Activated CD4-positive, CD25-positive, alpha-beta regulatory T cell treated with anti-CD3 and anti-CD28 coated beads, Interleukin-2, amount 50 U/mL, for 16 hours (primary cell): ENCODE measurements around the gene SLC22A14.
"Not testable (repeated sequence)": the region's sequence is repeated elsewhere in the genome, so short reads cannot be mapped to it uniquely, and the experiment has no call there.

Experiments used
- DNase-seq: peaks from one replicate; pipeline ENCODE4 v3.0.0-alpha.2; 2020; ENCODE audit warnings: low read depth, low spot score

SLC22A14 gene

DNA sequence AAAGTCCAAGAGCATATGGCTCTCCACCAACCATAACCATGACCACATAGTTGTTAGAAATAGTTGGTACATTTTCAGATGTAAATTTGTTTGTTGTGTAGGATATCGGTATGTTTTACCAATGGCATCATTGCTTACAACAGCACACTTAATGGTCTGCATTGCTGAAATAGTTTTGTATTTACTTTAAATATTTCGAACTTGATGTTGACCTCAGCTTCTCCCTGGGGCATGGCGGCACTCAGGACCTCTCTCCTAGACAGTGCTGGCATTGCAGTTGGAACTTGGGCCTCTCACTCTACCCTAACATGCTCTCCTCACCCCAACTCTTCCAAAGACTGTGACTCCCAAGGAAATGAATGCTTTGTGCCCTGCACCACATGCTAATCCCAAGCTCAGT, 11.5 kb upstream of the SLC22A14 start:
- no peak for DNase-seq

DNA sequence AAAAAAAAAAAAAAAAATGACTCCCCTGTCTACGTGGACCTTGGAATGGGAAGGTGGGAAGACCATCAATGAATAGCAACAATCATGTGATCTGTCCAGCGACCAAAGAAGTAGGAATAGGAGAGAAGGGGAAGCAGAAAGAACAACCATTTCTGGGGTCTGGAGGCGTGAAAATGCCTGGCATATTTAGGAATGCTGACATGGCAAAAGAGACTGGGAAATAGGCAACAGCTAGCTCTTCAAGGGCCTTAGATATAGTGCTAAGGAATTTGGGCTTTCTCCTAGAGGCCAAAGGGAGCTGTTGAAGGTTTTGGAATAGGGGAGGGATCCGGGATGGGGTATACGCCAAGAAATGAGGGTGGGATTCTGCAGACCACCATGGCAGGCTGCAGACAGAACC, 10.5 kb upstream of the SLC22A14 start:
- DNase-seq, result no peak

GRCh38 chr3:38274864-38275649, 7.0 kb upstream of the SLC22A14 start:
- DNase-seq, result no peak

DNA sequence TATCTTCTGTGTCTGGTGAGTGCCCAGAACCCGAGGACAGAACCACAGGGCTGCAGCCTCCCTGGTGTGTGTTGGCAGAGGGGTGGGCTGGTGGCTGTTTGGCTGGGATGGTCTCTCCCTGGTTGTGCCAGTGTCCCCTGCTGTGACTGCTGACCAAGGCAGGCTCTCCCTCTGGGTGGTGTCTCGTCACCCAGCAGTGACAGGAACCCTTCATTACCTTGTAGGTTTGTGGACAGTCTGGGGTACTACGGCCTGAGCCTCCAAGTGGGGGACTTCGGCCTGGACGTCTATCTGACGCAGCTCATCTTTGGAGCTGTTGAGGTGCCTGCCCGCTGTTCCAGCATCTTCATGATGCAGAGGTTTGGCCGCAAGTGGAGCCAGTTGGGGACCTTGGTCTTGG, 6.4 kb upstream of the SLC22A14 start:
- no peak for DNase-seq

- no peak for DNase-seq
Observed at GRCh38 chr3:38276081-38276916, 5.8 kb upstream of the SLC22A14 start.

GRCh38 chr3:38276917-38277630, 5.0 kb upstream of the SLC22A14 start:
- no peak for DNase-seq

DNA sequence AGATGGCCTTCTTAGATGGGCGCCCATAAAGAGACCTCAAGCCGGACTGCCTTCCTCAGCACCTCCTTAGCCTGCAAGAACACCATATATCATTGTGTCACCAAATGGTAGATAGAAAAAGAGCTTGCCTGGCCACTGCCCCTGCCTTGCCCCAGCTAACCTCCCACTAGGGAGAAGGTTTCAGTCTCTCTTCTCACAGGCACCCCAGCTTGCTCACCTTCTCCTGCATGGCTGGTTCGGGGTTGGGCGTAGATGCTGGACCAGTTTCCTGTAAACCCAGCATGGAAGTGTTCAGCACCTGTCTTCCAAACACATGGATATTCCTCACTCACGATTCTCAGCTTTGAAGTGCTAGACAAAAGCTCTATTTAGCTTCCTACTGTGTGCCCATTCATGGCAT, 3.3 kb upstream of the SLC22A14 start:
- DNase-seq, result no peak

GRCh38 chr3:38283810-38284755, 2.0 kb downstream of the SLC22A14 start:
- DNase-seq, result no peak

DNA sequence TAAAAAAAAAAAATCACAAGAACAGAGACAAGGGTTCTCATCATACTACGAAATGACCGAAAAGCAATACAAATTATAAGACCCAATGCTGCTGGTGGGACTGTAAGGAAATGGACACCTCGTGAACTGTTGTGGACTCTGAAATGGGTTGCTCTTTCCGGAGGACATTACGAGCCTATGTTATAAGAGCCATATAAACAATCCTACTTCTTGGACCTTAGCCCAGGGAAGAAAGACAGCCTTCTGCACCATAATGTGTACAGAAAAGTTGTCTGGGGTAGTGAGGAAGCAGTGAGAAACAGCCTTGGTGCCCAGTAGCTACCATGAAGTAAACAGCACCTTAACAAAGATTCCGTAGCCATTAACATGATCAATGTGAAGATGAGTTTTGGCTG, 2.7 kb downstream of the SLC22A14 start:
- DNase-seq, result no peak

DNA sequence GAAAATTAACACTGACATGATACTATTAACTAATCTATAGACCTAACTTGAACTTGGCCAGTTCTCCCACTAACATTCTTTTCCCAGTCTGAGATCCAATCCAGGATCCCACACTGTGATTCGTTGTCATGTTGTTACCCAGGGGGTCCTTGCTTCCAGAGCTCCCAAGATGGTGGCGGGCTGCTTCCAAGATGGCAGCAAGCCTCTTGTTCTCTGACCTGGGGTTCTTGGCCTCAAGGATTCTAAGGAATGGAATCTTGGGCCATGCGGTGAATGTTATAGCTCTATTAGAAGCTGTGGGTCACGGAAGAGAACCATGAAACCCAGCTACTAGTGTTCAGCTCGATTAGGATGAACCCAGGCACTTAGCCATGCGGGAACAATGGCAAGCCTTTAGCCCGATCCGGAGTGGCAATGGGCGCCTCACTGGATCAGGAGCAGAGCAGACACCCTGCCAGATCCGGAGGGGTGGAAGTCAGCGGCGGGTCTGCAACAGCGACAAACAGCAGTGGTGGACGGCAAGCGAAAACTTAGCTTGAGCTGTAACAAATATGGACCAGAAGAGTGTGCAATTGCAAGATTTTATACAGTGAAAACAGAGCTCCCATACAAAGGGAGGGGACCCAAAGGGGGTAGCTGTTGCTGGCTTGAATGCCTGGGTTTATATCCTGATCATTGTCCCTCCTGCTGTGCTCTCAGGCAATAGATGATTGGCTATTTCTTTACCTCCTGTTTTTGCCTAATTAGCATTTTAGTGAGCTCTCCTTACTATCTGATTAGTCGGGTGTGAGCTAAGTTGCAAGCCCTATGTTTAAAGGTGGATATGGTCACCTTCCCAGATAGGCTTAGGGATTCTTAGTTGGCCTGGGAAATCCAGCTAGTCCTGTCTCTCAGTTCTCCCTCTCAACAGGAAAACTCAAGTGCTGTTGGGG, 7.5 kb downstream of the SLC22A14 start:
- DNase-seq, result not testable (repeated sequence)

DNA sequence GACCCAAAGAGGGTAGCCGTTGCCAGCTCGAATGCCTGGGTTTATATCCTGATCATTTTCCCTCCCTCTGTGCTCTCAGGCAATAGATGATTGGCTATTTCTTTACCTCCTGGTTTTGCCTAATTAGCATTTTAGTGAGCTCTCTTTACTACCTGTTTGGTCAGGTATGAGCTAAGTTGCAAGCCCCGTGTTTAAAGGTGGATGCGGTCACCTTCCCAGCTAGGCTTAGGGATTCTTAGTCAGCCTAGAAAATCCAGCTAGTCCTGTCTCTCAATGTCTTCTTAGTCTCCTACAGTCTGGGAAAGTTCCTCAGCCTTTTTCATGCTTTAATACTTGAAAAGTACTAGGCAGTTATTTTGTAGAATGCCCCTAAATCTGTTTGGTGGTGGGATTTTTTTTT, 15.0 kb downstream of the SLC22A14 start:
- DNase-seq, result not testable (repeated sequence)

DNA sequence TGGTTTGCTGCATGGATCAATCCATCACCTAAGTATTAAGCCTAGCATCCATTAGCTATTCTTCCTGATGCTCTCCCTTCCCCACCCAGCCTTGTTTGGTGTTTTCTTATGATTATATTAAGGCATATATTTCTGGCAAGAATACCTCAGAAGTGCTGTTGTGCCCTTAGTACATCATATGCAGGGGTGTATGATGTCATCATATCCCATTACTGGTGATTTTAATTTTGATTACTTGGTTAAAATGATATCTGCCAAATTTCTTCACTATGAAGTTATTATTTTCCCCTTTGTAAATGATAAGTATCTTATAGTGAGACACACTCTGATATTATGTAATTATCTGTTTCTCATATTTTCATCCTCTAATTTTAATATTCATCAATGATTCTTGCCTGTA, 15.4 kb downstream of the SLC22A14 start:
- DNase-seq, result no peak

DNA sequence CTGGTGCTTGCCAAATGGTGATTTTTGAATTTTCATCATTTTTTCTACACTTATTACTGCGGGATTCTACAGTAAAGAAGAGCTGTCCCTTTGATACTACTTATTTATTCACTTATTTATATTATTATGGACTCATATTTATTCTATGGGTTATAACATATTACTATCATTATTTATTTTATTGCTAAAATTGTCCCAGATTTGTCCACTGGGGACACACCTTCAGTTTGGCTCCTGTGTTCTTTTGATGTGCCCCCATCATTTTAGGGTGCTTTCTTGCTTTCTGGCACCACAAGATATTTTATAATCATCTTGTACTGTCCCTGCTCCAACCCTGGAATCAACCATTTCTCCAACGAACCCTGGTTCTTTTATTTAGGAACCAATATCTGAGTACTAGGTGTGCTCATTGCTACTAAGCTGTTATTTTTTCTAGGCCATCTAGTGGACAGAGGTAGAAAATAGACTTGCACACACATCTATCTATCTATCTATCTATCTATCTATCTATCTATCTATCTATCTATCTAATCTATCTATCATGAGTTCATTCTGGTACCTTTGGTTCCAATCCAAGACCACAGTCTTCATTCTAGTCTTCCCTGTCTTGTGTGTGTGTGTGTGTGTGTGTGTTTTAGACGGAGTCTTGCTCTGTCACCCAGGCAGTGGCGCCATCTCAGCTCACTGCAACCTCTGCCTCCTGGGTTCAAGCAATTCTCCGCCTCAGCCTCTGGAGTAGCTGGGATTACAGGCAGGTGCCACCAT, 16.0 kb downstream of the SLC22A14 start:
- no peak for DNase-seq

- no peak for DNase-seq
Observed at GRCh38 chr3:38306941-38307340, 24.8 kb downstream of the SLC22A14 start.

DNA sequence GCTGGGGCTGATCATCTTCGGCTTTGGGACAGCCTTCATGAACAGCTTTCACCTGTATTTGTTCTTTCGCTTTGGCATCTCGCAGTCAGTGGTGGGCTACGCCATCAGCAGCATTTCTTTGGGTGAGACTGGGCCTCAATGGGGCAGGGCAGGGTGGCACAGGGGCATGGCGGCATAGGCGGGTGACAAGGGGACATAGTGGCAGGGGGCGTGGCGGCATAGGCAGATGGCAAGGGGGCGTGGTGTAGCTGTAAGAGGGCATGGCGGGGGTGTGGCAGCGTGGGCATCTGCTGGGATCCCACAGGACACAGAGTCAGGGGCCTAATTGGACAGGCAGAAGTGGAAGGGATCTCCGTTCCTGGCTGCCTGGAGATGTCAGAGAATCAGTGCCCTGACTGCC, 25.5 kb downstream of the SLC22A14 start:
- DNase-seq, result no peak

DNA sequence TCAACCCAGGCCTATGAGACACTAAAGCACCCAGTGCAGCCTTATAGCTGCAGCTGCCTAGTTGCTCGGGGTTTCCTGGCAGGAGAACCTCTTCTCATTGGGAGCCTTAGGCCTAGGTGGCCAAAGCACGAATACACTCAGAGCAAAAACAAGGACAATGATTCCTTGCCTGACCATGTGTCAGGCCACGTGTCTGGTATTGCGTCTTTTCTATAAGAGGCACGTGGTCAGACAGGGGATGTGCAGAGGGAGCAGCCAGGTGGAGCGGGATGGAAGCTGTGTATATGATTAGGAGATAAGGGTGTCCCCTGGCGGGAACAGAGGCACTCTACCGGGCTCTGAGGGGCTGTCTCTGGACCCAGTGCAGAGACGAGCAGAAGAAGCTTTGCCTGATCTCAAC, 26.4 kb downstream of the SLC22A14 start:
- no peak for DNase-seq

DNA sequence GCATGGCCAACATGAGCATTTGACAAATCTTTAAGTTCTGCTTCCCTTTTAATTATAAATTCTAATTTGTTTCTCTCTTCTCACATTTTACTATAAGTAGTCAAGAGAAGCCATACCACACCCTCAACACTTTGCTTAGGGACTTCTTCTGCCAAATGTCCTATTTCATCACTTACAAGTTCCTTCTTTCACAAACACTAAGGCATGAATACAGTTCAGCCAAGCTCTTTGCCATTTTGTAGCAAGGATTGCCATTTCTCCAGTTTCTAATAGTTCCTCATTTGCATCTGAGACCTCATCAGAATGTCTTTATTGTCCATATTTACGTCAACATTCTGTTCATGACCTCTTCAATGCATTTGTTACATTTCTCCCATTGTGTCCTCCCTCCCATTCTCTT, 29.4 kb downstream of the SLC22A14 start:
- DNase-seq, result no peak

GRCh38 chr3:38311941-38312340, 29.8 kb downstream of the SLC22A14 start:
- DNase-seq, result no peak

GRCh38 chr3:38312356-38312755, 30.3 kb downstream of the SLC22A14 start:
- DNase-seq, result no peak
